Thyroid gland (tissue), 4 donors: ENCODE measurements around the gene KLK8. TPM values are rescaled to one million over a fixed set of nuclear protein-coding genes. Genes with fewer than 3 reads are reported as not detected.

Source experiments
- DNase-seq, 2 donors: peaks; one replicate each; pipeline ENCODE4 v3.0.0-alpha.2; 2019
- H3K27ac ChIP-seq, 3 donors: fragments of 200-600 bp; sonication (generic); 1 replicate in 2 of 3; 2 replicates in 1 of 3; pipeline ENCODE4 v1.5.1; 2016 to 2019; ENCODE audit warnings: mild to moderate bottlenecking in 1 of 3, moderate library complexity in 1 of 3
- H3K27me3 ChIP-seq: fragments of 200-600 bp; sonication (generic); one replicate; pipeline ENCODE4 v1.5.1; 2019
- H3K36me3 ChIP-seq, 2 donors: fragments of 200-600 bp; sonication (generic); one replicate each; pipeline ENCODE4 v1.5.1; 2016 to 2019
- H3K4me1 ChIP-seq, 2 donors: fragments of 200-600 bp; sonication (generic); one replicate each; pipeline ENCODE4 v1.5.1; 2017 to 2019
- H3K4me3 ChIP-seq, 3 donors: fragments of 200-600 bp; sonication (generic); replicated peaks in 1 of 3; 1 replicate in 2 of 3; 2 replicates in 1 of 3; pipeline ENCODE4 v1.5.1; 2016; ENCODE audit warnings: mild to moderate bottlenecking in 1 of 3
- H3K9me3 ChIP-seq: fragments of 200-600 bp; sonication (generic); one replicate; pipeline ENCODE4 v1.5.1; 2017
- CTCF ChIP-seq, 6 experiments: fragments of 200-600 bp in 3 of 6; fragments of 450-650 bp in 3 of 6; sonication (generic) in 3 of 6; IDR thresholded peaks; one replicate each; pipeline ENCODE4 v1.5.1; 2016 to 2019; ENCODE audit warnings: antibody characterized with exemption in 6 of 6, mild to moderate bottlenecking in 2 of 6, inconsistent platforms in 1 of 6, moderate library complexity in 1 of 6
- POLR2A ChIP-seq, 2 donors: fragments of 450-650 bp; IDR thresholded peaks; one replicate each; pipeline ENCODE4 v1.6.1; 2017; ENCODE audit warnings: antibody characterized with exemption in 2 of 2, mild to moderate bottlenecking in 2 of 2, moderate library complexity in 1 of 2
- WGBS, 2 donors: methylation state at CpG; one replicate each; pipeline ENCODE4 v1.1.5; 2017; 5-methylcytosine and 5-hydroxymethylcytosine counted together
- intact Hi-C: fragments of 100-400 bp; cut with DNase I; formaldehyde crosslinking; loops from one replicate; pipeline ENCODE4 v1.15.1; 2023
- total RNA-seq, 4 donors: library from RNA; depleted of rRNA; stranded (reverse); fragments of >200 nt; gene quantifications; one replicate each; pipeline ENCODE4 v1.2.3, GENCODE V29; 2016

The KLK8 gene
- total RNA-seq, 4 donors from 2014 or later = 0.78 TPM; not detected in 3

- Histone ChIP-seq H3K27me3 (peaks cover 7% of the 10 kb centered on the region), H3K27ac (no peak overlapping the region), H3K4me3 (no peak overlapping the region), H3K4me1 (no peaks in the 10 kb centered on the region), H3K36me3 (no peaks in the 10 kb centered on the region), H3K9me3 (no peaks in the 10 kb centered on the region)
- TF ChIP-seq CTCF (IDR thresholded peaks at IDR 0.05) = no peak
- TF ChIP-seq POLR2A (IDR thresholded peaks at IDR 0.05) = no peak
- DNase-seq = no peak
- 14 to 59% methylated on average over 2 to 7 of the region's 8 CpGs for WGBS, 2 donors
- intact Hi-C loops = no loop called here
Measured at GRCh38 chr19:51006406-51006805, 5.0 kb upstream of the KLK8 start.

- no peak for DNase-seq
- no peaks in the 10 kb centered on the region for H3K9me3 ChIP-seq
- no peak overlapping the region for H3K4me3 ChIP-seq
- intact Hi-C loops = no loop called here
- no peak overlapping the region for H3K27ac ChIP-seq
- peaks cover 10% of the 10 kb centered on the region for H3K27me3 ChIP-seq
- H3K4me1 ChIP-seq = no peaks in the 10 kb centered on the region
- TF ChIP-seq POLR2A (IDR thresholded peaks at IDR 0.05) = no peak
- TF ChIP-seq CTCF (IDR thresholded peaks at IDR 0.05) = no peak
- no peaks in the 10 kb centered on the region for H3K36me3 ChIP-seq
- WGBS, 2 donors = 48 to 67% methylated on average over 1 of the region's 1 CpG
Measured at GRCh38 chr19:51005248-51005647, 3.8 kb upstream of the KLK8 start.

- TF ChIP-seq POLR2A (IDR thresholded peaks at IDR 0.05) (no peak), CTCF (IDR thresholded peaks at IDR 0.05) (no peak)
- H3K27ac ChIP-seq = no peak overlapping the region
- intact Hi-C loops = no loop called here
Measured at GRCh38 chr19:51003316-51003715, 1.9 kb upstream of the KLK8 start.

GRCh38 chr19:51002542-51003311 is 1.3 kb upstream of the KLK8 start:
- Histone ChIP-seq H3K36me3 (no peaks in the 10 kb centered on the region), H3K27ac (no peak overlapping the region), H3K27me3 (peaks cover 10% of the 10 kb centered on the region), H3K9me3 (no peaks in the 10 kb centered on the region), H3K4me1 (no peaks in the 10 kb centered on the region), H3K4me3 (no peak overlapping the region)
- no peak for DNase-seq
- intact Hi-C loops = no loop called here
- 76 to 77% methylated on average over 20 to 37 of the region's 42 CpGs for WGBS, 2 donors
- TF ChIP-seq POLR2A (IDR thresholded peaks at IDR 0.05) = no peak
- TF ChIP-seq CTCF (IDR thresholded peaks at IDR 0.05) = no peak

More at GRCh38 chr19:51003316-51003715, 1.9 kb upstream of the KLK8 start:
- Histone ChIP-seq H3K9me3 (no peaks in the 10 kb centered on the region), H3K4me1 (no peaks in the 10 kb centered on the region), H3K36me3 (no peaks in the 10 kb centered on the region), H3K4me3 (no peak overlapping the region), H3K27me3 (peaks cover 10% of the 10 kb centered on the region)
- 76 to 85% methylated on average over 7 of the region's 7 CpGs for WGBS, 2 donors
- no peak for DNase-seq

- H3K27me3 ChIP-seq = peaks cover 10% of the 10 kb centered on the region
- 26 to 39% methylated on average over 11 to 12 of the region's 12 CpGs for WGBS, 2 donors
- no peak overlapping the region for H3K27ac ChIP-seq
- no peak overlapping the region for H3K4me3 ChIP-seq
- no peaks in the 10 kb centered on the region for H3K9me3 ChIP-seq
- no peaks in the 10 kb centered on the region for H3K4me1 ChIP-seq
- intact Hi-C loops = no loop called here
- DNase-seq = no peak
- TF ChIP-seq CTCF (IDR thresholded peaks at IDR 0.05) (no peak), POLR2A (IDR thresholded peaks at IDR 0.05) (no peak)
- no peaks in the 10 kb centered on the region for H3K36me3 ChIP-seq
Measured at GRCh38 chr19:51002089-51002532, 707 bp upstream of the KLK8 start.
